Measurements from ENCODE around the gene SELENOI. TPM values are rescaled to one million over a fixed set of nuclear protein-coding genes. Genes with fewer than 3 reads are reported as not detected.

SELENOI gene
- total and polyA plus RNA-seq, 8 donors = 15.9 to 34.4 (median 17.9) TPM

DNA sequence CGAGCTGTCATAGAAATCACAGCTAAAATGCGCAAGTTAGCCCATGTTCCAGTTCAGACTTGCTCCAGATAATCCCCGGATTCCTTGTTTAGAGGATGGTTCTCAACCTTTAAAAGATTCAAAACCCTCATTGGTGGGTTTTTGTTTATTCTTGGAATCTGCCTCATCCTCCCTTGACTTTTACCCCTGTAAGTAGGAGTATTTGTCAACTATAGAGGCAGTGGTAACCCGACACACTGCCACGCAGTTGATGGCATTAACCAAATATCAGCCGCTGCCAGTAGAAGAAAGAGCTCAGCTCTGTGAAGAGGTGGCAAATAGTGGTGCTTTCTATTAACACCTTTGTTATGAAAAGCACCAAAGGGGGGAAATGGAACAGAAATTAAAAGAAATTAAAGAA is 40.4 kb upstream of the SELENOI start:
- Histone ChIP-seq H3K36me3 (no peaks in the 10 kb centered on the region), H3K4me1 (peaks cover 0 to 2% of the 10 kb centered on the region in 2 donors), H3K4me3 (no peak overlapping the region), H3K9me3 (no peaks in the 10 kb centered on the region), H3K27me3 (no peaks in the 10 kb centered on the region), H3K27ac (no peak overlapping the region)
- no peak for DNase-seq
- intact Hi-C loops (cut with DNase I) = no loop called here
- no peak for ATAC-seq
- TF ChIP-seq, protein P1, sequence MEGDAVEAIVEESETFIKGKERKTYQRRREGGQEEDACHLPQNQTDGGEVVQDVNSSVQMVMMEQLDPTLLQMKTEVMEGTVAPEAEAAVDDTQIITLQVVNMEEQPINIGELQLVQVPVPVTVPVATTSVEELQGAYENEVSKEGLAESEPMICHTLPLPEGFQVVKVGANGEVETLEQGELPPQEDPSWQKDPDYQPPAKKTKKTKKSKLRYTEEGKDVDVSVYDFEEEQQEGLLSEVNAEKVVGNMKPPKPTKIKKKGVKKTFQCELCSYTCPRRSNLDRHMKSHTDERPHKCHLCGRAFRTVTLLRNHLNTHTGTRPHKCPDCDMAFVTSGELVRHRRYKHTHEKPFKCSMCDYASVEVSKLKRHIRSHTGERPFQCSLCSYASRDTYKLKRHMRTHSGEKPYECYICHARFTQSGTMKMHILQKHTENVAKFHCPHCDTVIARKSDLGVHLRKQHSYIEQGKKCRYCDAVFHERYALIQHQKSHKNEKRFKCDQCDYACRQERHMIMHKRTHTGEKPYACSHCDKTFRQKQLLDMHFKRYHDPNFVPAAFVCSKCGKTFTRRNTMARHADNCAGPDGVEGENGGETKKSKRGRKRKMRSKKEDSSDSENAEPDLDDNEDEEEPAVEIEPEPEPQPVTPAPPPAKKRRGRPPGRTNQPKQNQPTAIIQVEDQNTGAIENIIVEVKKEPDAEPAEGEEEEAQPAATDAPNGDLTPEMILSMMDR (IDR thresholded peaks at IDR 0.05) = no peak

DNA sequence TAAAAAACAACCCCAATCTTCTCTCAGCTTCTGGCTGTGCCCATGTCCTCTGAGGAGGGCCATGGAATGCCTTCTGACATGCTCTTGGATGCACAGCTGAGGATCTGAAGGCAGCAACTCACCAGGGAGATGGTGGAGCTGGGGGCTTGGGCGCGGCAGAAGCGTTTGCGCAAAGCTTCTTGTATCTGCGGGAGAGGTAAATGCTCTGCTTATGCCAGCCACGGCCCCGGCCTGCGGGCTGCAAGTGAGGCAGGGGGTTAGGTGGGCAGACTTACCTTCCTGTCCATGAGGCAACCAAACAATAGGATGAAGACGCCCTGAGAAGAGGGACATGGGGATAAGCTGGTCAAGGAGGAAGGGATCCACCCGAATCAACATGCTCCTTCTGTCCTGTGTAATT is 36.0 kb upstream of the SELENOI start:
- TF ChIP-seq, protein P1 (IDR thresholded peaks at IDR 0.05) = no peak
- Histone ChIP-seq H3K27me3 (no peaks in the 10 kb centered on the region), H3K4me3 (no peak overlapping the region), H3K27ac (no peak overlapping the region), H3K4me1 (no peaks in the 10 kb centered on the region), H3K9me3 (no peaks in the 10 kb centered on the region), H3K36me3 (peaks cover 0 to 3% of the 10 kb centered on the region in 2 donors)
- DNase-seq = no peak
- intact Hi-C loops (cut with DNase I) = no loop called here
- ATAC-seq = no peak

DNA sequence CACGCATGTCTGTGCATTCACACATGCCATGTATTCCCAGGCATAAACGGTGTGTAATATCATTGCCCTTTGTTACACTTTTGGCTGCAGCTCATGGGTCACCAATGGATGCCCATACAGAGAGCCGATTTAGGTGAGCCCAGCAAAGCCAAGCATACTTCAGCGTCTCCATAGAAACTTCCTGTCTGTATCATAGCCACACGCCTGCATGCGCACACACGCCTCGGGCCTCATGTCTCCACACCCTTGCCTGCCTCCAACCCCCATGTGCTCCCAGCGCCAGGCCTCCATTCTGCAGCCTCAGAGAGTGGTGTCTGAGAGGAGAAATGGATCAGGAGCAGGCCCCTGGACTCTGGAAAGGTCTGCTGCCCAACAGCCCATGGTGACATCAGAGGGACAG is 33.5 kb upstream of the SELENOI start:
- H3K9me3 ChIP-seq = no peaks in the 10 kb centered on the region
- H3K4me3 ChIP-seq = no peak overlapping the region
- H3K27me3 ChIP-seq = no peaks in the 10 kb centered on the region
- no peak for DNase-seq
- no peak overlapping the region for H3K27ac ChIP-seq
- TF ChIP-seq, protein P1 (IDR thresholded peaks at IDR 0.05) = no peak
- peaks cover 0 to 3% of the 10 kb centered on the region in 2 donors for H3K36me3 ChIP-seq
- no peaks in the 10 kb centered on the region for H3K4me1 ChIP-seq
- intact Hi-C loops (cut with DNase I) = no loop called here
- no peak for ATAC-seq

DNA sequence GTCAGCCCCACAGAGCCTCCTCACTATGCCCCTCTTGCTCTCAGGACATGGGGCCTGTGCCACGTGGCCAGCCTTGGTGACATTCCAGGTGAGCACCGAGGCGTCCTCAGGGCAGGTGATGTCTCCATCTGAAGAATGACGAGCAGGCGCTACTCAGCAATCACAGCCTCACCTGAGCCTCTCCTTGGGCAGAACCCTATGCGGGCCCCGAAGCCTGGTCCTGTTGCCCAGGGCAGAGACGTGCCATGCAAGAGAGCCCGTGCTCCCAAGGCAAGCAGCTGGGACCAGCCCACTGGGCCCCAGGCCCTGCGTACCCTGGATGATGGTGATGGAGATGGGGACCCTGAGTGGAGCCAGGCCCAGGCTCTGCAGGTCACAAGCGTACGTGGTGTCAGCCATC is 32.5 kb upstream of the SELENOI start:
- ATAC-seq (no peak), DNase-seq (no peak)
- no peaks in the 10 kb centered on the region for H3K27me3 ChIP-seq
- H3K4me3 ChIP-seq = no peak overlapping the region
- H3K4me1 ChIP-seq = no peaks in the 10 kb centered on the region
- H3K36me3 ChIP-seq = peaks cover 0 to 3% of the 10 kb centered on the region in 2 donors
- no peak overlapping the region for H3K27ac ChIP-seq
- no peaks in the 10 kb centered on the region for H3K9me3 ChIP-seq
- TF ChIP-seq, protein P1 (IDR thresholded peaks at IDR 0.05) = no peak
- intact Hi-C loops (cut with DNase I) = no loop called here

DNA sequence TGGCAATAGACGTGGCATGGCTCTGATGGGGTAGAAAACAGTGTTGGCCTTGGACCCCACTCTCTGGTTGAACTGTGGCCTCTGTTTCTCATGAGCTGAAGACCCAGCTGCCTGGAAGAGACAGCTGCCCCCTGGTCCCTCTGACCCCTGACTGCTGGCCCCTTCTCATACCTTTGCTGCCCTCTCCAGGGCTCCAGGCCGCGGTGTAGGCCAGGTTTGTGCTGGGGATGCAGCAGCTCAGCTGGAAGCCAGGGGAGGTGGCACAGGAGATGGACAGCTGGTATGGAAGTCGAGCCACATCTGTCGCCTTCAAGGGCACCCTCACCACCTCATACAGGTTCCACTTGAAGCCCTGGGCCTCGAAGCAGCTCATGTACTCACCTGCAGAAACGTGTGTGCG is 31.7 kb upstream of the SELENOI start:
- peaks cover 0 to 3% of the 10 kb centered on the region in 2 donors for H3K36me3 ChIP-seq
- no peaks in the 10 kb centered on the region for H3K27me3 ChIP-seq
- no peak for ATAC-seq
- H3K9me3 ChIP-seq = no peaks in the 10 kb centered on the region
- TF ChIP-seq, protein P1 (IDR thresholded peaks at IDR 0.05) = no peak
- H3K4me1 ChIP-seq = no peaks in the 10 kb centered on the region
- no peak for DNase-seq
- intact Hi-C loops (cut with DNase I) = no loop called here
- no peak overlapping the region for H3K27ac ChIP-seq
- no peak overlapping the region for H3K4me3 ChIP-seq

Measured in left lung (tissue), 10 donors.